ENCODE measurements around the gene PTPN1. TPM values are rescaled to one million over a fixed set of nuclear protein-coding genes. Genes with fewer than 3 reads are reported as not detected.

The PTPN1 gene
- total RNA-seq, 3 donors from 2014 or later (not counting 1 experiment from before 2014, with no cell fraction given) = 52.9 to 64.5 (median 58.3) TPM

GRCh38 chr20:50550531-50550930 is 40.3 kb downstream of the PTPN1 start:
- Histone ChIP-seq H3K9me3 (ENCODE audit: control insufficient read depth, insufficient read depth, low read length) (no peaks in the 10 kb centered on the region), H3K36me3 (ENCODE audit: control insufficient read depth, insufficient read depth, low read length) (no peaks in the 10 kb centered on the region), H3K4me3 (ENCODE audit: low read length) (no peak overlapping the region), H3K27me3 (ENCODE audit: control insufficient read depth, insufficient read depth, low read length) (no peaks in the 10 kb centered on the region), H3K27ac (ENCODE audit: low read length) (no peak overlapping the region), H3K4me1 (ENCODE audit: control insufficient read depth, insufficient read depth, low read length) (peaks cover 20% of the 10 kb centered on the region)
- DNase-seq (no peak), ATAC-seq (no peak)
- 88% methylated on average over 2 of the region's 2 CpGs for WGBS (ENCODE audit: insufficient coverage)
- Mint-ChIP-seq H3K36me3 (no peaks in the 10 kb centered on the region), H3K4me1 (peaks cover 28 to 32% of the 10 kb centered on the region in 2 donors), H3K27ac (peak overlapping the region in 1 of 2 donors; percentile 30), H3K9me3 (no peaks in the 10 kb centered on the region), H3K4me3 (no peak overlapping the region), H3K27me3 (ENCODE audit: low read depth in 2 of 2) (no peaks in the 10 kb centered on the region)
- TF ChIP-seq CTCF (IDR thresholded peaks at IDR 0.05) = no peak
- intact Hi-C loops (cut with micrococcal nuclease) = loop anchor here (5.0 kb wide), 1 partner anchor 33 kb away; no protein-coding TSS in a partner anchor

- H3K9me3 Mint-ChIP-seq = no peaks in the 10 kb centered on the region
- DNase-seq = no peak
- H3K4me3 Mint-ChIP-seq = no peak overlapping the region
- peaks cover 21 to 24% of the 10 kb centered on the region in 2 donors for H3K4me1 Mint-ChIP-seq
- ATAC-seq = no peak
- Histone ChIP-seq H3K9me3 (ENCODE audit: control insufficient read depth, insufficient read depth, low read length) (no peaks in the 10 kb centered on the region), H3K27ac (ENCODE audit: low read length) (no peak overlapping the region), H3K27me3 (ENCODE audit: control insufficient read depth, insufficient read depth, low read length) (no peaks in the 10 kb centered on the region), H3K4me3 (ENCODE audit: low read length) (no peak overlapping the region), H3K36me3 (ENCODE audit: control insufficient read depth, insufficient read depth, low read length) (no peaks in the 10 kb centered on the region), H3K4me1 (ENCODE audit: control insufficient read depth, insufficient read depth, low read length) (peaks cover 13% of the 10 kb centered on the region)
- no peak for TF ChIP-seq CTCF (IDR thresholded peaks at IDR 0.05)
- WGBS (ENCODE audit: insufficient coverage) = 25% methylated on average over 3 of the region's 4 CpGs
- no peaks in the 10 kb centered on the region for H3K36me3 Mint-ChIP-seq
- H3K27me3 Mint-ChIP-seq (ENCODE audit: low read depth in 2 of 2) = no peaks in the 10 kb centered on the region
- peak overlapping the region; percentile 29 to 30 for H3K27ac Mint-ChIP-seq
- intact Hi-C loops (cut with micrococcal nuclease) = loop anchor here (5.0 kb wide), 1 partner anchor 34 kb away; no protein-coding TSS in a partner anchor
Measured at GRCh38 chr20:50551288-50551687, 41.1 kb downstream of the PTPN1 start.

- H3K9me3 ChIP-seq (ENCODE audit: control insufficient read depth, insufficient read depth, low read length) = no peaks in the 10 kb centered on the region
- DNase-seq = no peak
- H3K4me3 Mint-ChIP-seq = no peak overlapping the region
- H3K27me3 Mint-ChIP-seq (ENCODE audit: low read depth in 2 of 2) = no peaks in the 10 kb centered on the region
- H3K36me3 Mint-ChIP-seq = no peaks in the 10 kb centered on the region
- no peak overlapping the region for H3K27ac Mint-ChIP-seq
- H3K27me3 ChIP-seq (ENCODE audit: control insufficient read depth, insufficient read depth, low read length) = no peaks in the 10 kb centered on the region
- H3K36me3 ChIP-seq (ENCODE audit: control insufficient read depth, insufficient read depth, low read length) = no peaks in the 10 kb centered on the region
- no peak for ATAC-seq
- no peak overlapping the region for H3K27ac ChIP-seq (ENCODE audit: low read length)
- H3K9me3 Mint-ChIP-seq = no peaks in the 10 kb centered on the region
- intact Hi-C loops (cut with micrococcal nuclease) = loop anchor here (5.0 kb wide), 1 partner anchor 36 kb away; no protein-coding TSS in a partner anchor
- peaks cover 9% of the 10 kb centered on the region for H3K4me1 ChIP-seq (ENCODE audit: control insufficient read depth, insufficient read depth, low read length)
- H3K4me1 Mint-ChIP-seq = peaks cover 13 to 16% of the 10 kb centered on the region in 2 donors
- no peak for TF ChIP-seq CTCF (IDR thresholded peaks at IDR 0.05)
- 98% methylated on average over 3 of the region's 3 CpGs for WGBS (ENCODE audit: insufficient coverage)
- no peak overlapping the region for H3K4me3 ChIP-seq (ENCODE audit: low read length)
Measured at GRCh38 chr20:50552979-50553378, 42.8 kb downstream of the PTPN1 start.

Data from natural killer cell (primary cell).